ENCODE results near the gene LDLRAD3.
"Not testable (repeated sequence)": the region's sequence is repeated elsewhere in the genome, so short reads cannot be mapped to it uniquely, and the experiment has no call there.

LDLRAD3 gene

DNA sequence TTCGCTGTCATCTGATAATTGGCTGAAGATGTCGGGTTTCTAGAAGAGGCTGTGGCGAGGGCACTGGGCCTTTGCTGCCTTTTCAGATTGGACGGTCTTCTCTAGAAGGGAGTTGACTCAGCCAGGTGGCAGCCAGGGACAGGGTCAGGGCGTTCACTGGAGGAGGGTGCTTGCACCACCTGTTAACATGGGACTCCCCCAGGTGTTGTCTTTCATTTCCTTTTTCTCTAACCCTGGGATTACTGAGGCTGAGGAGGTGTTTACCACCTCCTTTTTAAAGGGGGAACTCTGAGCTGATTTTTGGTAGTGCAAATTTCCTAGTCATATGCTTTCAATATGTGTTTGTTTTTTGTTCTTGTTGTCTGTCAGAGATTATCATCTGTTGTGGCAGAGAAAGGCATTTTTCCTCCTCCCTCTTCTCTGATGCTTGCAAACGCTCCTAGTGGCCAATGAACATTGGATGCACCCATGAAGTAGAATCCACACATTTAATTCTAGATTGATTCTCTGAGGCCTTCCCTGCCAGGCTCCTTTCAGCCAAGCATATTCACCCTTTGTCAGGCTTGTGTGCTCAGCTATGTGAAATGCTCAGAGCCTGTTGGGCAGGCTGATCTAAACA, 54.1 kb downstream of the LDLRAD3 start:
- DNase-seq: no peak

DNA sequence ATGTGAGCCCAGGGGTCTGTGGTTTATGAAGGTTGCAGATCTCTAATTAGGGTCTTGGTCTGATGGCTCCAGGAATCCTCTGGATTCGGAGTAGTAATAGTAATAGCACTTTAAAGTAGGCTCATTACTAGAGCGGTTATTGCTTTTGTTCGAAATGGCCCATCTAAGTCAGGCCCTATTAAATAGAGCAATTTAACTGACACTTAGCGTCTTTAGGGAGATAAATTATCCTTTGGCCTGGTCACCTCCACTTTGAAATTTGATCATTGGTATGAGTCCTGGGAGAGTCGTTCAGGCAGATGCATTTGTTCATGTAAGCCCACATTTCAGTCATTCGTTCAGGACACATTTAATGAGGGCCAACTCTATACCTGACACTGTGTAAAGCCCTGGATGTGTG, 54.8 kb downstream of the LDLRAD3 start:
- DNase-seq: no peak

DNA sequence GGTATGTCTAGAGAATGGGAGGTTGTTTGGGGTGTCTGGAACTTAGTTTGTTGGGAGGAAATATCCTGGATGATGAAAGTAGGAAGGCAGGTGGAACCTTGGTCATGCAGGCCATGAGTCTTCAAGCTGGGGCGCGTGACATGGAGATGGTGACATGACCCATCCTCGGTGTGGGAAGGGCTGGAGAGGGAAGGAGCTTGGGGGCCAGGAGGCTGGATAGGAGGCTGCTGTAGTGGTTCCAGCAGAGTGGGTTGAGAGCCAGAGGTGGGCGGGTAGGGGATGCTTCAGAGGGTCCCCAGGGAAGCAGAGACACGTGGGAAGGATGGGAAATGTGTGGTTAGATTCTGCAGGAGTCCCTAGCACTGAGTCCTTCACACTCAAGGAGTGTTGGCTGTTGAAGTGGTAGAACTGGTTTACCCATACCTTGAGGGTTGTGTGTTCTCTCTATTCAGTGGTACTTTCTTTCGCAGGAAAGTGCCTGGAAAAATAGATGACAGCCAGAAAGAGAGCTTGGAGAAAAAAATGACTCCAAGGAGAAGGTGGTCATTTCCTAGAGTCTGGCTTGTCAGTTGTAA, 56.8 kb downstream of the LDLRAD3 start:
- DNase-seq: no peak

DNA sequence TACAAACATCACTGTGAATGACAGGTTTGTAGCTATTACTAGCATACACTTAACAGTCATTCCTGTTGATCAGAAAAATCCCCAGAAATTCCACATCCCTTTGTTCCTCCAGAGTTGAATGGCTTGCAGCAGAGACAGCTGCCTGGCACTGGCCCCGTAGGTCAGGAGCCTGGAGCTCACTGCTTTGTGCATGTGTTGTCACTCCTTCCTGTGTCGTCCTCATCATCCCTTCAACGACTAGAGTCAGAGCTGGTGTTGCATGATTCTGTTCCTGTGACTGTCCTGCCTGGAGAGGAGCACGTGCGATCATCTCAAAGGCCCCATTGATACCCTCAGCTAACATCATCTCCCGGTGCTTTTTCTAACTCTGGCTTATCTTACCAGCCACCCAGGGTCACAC, 58.3 kb downstream of the LDLRAD3 start:
- no peak for DNase-seq

DNA sequence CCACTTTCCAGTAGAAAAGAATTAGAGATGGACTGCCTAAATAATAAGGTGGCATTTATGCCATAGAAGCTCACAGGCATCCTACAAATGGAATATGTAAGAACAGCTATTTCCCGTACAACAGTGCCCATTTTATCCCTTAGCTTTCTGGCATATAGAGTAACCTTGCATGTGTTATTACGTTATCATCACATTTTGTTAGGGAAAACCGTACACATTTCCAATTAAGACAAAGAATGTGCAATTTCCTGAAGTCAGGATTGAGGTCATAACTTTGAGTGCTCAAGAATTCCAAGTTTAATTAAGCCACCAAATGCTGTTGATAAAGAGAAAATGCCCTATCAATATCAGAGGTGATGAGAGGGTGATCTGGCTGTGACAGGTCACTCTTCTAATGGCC, 58.9 kb downstream of the LDLRAD3 start:
- no peak for DNase-seq

DNA sequence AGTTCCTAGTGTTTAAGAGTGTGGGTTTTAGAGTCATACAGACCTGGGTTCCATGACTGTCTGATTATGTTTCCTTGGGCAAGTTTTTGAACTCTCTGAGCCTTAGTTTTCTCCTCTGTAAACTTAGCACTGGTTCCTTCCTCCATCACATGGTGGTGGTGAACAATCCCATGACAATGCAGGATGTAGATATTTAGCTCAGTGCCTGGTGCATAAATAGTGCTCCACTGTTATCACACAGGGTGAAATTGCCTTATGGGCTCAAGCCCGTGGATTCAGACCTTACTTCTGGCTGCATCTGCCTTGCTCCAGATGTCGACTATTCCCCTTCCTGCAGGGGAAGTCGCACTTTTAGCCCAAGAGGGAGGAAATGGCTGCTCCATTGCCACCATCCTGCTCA, 62.7 kb downstream of the LDLRAD3 start:
- no peak for DNase-seq

DNA sequence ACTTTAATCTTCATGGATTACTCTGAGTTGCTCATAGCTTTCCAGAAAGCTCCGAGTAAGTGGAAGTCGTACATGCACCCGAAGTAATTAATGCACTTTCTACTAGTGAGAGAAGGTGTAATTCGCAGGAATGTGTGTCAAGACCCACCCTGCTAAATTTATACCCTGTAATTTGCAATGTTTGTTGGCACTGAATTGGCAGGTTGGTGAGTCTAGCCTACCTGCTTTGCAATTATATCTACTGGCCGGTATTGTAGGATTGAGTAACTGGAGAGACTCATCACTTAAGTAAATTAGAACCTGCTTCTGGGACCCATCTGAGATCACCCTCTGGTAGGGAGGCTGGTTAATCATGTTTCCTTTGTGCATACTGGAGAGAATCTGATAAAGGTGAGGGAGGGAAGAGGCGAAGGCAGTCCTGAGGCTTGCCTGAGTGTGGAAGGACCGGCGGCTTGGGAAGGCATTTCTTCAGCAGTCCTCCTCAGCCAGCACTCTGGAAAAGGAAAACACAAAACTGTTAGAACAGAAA, 63.3 kb downstream of the LDLRAD3 start:
- DNase-seq: no peak

DNA sequence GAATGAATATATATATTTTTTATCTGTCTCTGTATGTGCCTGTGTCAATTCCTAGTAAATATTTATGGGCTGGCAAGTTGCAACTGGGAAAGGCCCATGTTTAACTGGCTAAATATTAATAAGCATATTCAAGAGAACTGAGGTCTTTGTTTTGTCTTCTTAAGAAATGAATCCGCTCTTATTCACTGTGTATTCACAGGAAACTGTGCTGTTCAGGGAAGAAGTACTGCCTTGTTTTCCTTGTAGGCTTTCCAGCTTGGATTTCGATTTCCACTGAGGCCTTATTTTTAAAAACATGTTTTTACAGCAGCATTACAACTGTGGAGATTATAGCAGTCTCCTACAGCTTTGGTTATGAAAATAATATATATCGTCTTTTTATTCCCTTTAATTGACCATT, 64.7 kb downstream of the LDLRAD3 start:
- DNase-seq: no peak

DNA sequence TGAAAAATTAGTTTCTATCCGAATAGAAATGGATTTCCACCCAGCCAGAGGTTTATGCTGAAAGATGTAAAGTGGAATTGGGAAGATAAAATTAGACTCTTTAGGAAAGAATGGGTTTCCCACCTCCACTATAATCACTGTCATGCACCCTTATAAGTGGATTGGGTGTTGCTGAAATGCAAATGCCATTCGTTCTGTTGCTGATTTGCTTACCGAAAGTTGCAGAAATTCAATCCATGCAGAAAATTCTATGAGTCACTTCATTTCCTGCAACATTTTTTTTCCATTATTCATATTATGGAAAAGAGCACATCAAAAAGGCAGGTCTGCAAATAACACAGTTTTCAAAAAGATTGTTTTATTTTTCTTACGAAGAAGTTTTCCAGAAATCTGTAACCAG, 65.6 kb downstream of the LDLRAD3 start:
- no peak for DNase-seq

DNA sequence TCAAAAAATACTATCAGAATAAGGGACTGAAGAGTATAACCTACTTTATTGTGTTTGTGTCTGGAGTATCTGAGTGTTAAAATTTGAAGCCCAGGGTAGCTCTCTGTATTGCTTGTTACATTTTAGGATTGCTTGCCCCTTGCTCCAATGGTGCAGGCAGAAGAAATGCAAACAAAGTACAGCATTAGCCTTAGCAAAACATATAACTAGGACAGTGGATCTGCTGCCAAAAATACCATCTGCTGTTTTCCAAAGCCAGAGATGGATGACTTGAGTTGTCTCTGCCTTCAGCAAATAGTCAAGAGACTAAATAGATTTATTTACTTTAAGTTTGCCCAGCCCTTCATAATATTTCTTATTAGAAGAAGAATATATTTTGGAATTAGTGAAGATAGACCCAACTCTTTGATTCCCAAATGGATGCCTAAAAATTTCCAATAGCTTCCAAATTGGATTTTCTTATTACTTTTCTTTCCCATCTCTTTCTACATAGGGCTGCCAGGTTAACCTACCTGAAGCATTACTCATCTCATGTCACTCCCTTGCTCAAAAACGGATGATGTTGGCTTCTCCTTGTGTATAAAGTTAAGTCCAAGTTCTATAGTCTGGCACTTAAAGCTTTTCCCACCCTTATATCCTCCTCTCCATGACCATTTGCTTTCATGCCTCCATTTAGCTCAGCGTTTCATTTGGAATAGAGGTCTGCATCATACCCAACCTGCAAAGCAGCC, 66.3 kb downstream of the LDLRAD3 start:
- no peak for DNase-seq

DNA sequence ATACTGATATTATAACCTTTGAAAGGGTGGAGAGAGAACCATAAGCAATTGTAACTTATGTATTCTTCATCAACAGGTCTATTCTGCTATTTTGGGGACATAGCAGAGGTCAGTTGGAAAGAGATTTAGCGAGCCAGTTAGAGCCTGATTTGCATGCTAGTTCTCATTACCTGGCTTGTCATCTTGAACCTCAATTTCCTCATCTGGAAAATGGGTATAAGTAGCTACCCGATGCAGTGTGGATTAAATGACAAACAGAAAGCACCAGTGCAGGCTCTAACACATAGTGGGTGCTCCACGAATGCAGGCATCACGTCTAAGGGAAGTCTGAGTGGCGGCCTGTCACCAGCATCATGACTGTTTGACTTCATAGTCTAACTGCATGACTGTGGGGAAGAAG, 67.7 kb downstream of the LDLRAD3 start:
- DNase-seq: no peak

DNA sequence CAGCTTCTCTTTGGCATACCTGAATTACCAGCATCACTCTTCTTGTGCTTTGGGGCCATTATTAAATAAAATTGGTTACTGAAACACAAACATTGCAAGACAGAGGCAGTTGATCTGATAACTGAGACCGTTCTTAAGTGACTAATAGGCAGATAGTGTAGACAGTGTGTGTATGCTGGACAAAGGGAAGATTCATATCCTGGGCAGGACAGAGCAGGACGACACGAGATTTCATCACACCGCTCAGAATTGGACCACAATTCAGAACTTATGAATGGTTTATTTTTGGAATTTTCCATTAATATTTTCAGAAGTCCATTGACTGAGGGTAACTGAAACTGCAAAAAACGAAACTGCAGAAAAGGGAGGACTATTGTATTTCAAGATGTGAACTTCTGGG, 68.6 kb downstream of the LDLRAD3 start:
- no peak for DNase-seq

DNA sequence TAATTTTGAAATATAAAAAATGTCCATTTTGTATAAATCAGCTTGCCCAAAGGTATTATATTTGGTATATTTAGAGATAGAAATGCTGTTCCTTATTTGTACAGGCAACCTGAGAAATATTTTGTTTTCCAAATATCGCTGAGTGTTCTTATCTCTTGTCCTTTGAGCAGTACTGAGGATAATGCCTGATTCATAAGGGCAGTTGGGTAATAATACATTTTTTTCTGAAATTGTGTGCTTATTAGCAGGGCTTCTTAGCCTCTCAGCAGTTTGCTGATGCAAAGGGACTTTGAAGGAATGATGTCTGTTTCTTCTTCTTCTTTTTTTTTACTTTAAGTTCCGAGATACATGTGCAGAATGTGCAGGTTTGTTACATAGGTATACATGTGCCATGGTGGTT, 69.1 kb downstream of the LDLRAD3 start:
- DNase-seq: no peak

DNA sequence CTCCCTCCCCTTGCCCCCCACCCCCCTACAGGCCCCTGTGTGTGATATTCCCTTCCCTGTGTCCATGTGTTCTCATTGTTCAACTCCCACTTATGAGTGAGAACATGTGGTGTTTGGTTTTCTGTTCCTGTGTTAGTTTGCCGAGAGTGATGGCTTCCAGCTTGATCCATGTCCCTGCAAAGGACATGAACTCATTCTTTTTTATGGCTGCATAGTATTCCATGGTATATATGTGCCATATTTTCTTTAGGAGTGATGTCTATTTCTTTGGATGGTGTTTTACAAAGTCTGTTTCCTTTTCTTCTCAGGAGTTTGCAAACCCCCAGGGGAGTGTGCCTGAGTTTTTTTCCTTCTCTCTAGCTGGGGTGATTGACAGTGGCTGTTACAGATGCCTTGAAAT, 69.6 kb downstream of the LDLRAD3 start:
- not testable (repeated sequence) for DNase-seq

DNA sequence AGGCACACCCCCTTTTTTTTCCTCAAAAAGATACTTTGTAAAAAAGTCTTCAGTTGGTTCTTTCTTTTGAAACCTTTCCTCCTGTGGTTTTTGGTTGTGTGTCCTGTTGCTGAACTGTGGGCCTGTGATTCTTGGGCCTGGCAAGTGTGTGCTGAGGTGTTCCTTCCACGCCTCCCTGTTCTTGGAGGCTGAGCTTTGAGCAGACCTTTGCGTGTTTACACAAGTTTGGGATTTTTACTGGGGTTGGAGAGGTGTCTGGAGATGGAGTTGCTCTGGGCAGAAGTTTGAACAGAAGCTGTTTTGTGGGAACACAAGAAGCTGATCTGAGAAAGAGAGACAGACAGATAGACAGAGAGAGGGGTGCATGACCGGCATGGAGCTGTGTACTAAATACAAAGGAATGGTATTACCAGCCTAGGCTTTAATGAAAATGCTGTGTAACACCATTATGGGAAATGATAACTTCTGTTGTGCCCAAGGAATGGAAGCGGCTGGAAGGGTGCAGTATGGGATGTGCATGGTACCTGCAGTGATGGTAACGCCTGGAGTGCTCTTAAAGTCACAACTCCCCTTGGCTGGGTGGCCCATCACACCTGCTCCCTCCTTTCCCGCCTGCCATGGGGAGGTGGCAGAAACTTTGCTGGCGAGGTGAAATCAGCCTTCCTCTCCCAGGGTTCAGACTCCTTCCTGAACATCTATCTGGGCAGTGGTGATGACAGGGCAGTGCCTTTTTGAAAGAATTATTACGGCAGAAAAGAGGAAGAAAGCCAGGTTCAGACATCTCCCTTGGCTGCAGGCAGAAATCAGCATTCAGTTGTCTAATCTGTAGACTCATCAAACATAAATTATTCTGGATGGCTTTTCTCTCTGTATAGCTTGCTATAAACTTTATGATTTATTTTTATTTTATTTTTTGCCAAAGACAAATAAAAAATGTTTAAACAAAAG, 70.4 kb downstream of the LDLRAD3 start:
- no peak for DNase-seq

DNA sequence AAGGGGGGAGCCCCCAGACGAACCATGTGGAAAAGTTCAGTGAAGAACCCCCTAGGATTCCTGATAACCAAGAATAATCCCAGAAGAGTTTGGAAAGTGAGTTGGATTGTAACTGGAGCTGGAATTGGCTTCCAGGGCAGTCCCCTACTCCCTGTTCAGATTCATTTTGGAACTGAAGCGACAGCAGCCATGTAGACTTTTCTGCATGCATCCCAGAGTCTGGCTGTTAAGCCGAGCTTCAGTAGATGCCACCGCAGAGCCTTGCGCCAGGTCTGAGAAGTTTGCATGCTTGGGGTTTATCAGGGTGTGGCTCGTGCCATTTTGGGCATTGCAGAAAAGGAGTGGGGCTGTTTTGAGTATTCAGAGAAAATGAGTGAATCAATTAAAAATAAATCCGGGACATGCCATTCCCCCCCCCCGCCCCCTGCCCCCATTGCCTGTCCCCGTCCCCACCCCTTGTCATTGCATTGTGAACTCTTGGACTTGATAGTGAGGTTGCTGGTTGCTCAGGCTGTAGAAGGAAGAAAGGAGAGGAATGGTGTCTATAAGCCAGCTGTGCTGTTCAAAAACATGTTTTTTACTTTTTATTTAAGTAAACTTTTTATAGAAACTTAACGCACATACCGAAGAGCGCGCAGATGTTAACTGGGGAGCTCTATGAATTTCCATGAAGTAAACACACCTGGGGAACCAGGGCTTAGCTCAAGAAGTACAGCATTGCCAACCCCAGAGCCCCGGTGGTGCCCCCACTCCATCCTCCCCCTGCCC, 71.2 kb downstream of the LDLRAD3 start:
- DNase-seq: no peak

DNA sequence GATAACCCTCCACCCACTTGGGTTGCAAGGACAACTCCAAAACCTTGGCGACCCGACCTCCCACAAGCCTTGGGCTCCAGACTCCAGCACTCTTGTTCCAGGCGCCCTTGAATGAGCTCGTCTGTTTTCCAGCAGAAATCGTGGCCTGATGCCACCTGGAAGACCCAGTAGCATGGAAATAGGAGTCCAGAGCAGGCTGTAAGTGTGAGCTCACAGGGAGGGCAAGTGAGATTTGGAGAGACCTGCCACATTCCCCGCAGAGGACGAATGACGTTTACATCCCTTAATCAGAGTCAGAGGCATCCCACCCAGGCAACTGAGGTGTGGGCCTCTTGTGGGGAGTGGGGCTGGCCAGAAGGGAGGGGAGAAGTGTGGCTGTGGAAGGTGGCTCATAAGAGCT, 71.9 kb downstream of the LDLRAD3 start:
- no peak for DNase-seq

DNA sequence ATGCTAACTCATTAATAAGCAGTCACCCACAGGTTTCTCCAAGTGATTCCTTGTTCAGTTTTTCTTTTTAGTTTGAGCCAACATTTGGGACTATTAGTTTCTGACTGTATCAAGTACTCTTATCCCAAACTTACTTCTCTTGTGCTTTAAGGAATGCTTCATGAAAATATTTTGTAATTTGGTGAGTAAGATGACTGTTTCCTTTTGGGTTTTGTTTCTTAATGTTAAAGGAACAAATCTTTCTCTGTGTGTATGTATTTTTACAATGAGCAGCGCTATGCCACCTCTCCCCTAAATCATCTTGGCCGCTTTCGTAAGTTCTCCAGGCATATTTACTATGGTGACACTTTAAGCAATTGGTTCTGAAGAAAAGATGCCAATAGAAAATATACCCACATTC, 72.4 kb downstream of the LDLRAD3 start:
- DNase-seq: no peak

DNA sequence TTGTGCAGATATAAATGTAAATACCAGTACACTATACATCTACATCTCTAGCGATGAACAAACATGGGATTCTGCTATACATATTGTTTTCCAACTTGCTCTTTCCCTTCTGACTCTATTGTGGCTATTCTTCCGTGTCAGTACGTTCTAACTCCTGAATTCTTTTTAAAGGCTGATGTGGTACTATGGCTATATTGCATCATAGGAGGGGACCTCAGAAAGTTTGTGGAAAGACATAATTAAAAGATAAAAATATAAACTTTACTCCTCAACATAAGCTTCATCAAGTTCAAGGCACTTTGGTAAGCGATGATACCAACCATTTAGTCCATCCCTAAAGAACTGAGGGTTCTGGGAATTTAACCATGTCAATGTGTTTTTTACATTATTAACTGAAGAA, 72.8 kb downstream of the LDLRAD3 start:
- no peak for DNase-seq

DNA sequence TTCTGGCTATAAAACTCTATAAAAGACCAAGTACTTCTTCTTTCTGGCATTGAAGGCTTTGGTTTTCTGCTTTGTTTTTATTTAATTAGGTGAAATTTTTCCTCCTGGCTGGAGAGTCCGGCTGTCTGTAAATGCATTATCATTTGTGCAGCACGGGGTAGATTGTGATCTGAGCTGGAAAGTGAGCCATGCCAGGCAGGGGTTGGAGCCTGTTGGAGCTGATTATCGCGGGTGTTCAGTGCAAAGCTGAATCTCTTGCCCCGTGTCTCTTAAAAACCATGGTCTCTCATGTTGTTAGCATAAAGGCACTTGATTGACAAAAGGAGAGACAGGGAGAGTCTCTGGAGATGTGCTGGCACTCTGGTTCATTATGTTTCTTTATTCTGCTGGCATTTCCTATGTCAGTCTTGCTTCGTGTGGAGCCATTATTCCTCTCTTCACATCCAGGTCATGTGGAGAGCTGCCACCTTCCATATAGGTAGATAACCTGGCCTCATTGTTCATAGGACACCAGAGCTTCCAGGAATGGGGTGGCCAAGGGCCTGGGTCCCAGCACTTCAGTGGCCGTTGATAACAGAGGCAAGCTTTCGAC, 75.2 kb downstream of the LDLRAD3 start:
- DNase-seq: no peak

DNA sequence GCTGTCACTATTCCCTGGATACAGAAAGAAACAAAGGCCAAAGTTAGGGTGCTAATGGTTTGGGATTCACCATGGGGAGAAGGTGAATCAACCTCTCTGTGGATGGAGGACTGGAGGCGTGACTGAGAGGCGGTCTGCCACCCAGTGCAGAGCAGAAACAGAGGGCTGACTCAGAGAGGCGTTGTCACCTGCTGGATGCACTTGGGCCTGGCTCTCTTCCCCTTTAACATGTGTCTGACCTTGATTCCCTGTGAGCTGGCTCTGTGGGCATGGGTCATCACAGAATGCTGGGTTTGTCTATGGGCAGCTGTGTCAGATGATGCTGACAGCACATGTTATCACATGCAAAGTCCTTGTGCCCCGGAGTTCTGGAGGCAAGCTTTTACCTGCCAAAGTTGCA, 75.9 kb downstream of the LDLRAD3 start:
- DNase-seq: no peak

DNA sequence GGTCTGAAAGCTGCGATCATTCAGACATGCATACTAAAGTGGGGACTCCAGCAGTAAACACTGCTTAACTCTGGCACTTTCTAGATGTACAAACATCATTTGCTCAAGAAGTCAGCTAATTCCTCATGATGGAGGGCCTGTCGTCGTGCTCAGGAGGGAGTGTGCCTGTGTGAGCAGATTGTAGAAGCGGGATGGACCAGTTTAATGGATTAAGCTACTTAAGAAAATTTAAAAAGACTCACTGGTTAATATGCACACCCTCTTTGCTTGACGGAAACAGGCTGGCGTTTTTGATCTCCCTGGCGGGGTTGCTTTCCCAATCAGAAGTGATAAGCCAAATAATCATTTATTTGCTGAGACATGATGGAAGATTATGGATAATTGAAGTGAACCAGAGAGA, 79.0 kb downstream of the LDLRAD3 start:
- no peak for DNase-seq

All from CD4-positive, alpha-beta T cell treated with Interleukin-4 for 1 hour (primary cell).